NCI-H524 treated with DMSO at 0.1 percent for 48 hours (cell line): Measurements from ENCODE around the gene PKNOX2.

Source experiments
- DNase-seq: peaks from one replicate; lab custom pipeline; 2025; lab: John Stamatoyannopoulos, UW

Gene PKNOX2, protein sequence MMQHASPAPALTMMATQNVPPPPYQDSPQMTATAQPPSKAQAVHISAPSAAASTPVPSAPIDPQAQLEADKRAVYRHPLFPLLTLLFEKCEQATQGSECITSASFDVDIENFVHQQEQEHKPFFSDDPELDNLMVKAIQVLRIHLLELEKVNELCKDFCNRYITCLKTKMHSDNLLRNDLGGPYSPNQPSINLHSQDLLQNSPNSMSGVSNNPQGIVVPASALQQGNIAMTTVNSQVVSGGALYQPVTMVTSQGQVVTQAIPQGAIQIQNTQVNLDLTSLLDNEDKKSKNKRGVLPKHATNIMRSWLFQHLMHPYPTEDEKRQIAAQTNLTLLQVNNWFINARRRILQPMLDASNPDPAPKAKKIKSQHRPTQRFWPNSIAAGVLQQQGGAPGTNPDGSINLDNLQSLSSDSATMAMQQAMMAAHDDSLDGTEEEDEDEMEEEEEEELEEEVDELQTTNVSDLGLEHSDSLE

DNA sequence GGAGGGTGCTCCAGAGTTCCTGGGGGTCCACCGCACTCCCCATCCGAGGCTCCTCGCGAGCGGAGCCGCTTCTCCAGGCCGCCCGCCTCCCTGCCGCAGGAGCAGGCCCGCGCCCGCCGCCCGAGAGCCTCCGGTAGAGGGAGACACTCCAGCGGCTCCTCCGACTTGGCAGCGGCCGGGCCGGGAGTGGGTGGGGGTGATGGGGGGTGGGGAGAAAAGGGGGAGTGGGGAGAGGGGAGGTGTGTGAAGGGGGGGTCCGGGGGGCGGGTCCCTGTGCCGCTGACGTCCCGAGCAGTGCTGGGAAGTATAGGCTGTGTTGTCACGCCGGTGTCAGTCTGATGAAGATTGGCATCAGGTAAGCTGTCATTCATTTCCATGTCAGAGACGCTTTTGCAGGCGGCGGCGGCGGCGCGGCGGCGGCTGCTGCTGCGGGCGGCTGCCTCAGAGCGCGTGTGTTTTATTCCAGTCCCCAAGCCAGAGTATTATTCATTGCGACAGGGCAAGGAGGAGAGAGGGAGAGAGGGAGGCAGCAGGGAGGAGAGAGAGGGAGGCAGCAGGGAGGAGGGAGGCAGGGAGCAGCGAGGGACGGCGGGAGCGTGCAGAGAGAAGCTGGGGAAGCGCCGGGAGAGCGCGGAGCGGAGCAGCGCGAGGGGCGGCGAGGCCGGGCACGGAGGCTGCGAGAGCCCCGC, at the start of gene PKNOX2:
Gene PKNOX2, plus strand, starts transcription at position 330 of the 689 bp plus-strand sequence. CDS start 186,555 bp downstream, outside the sequence.
- DNase-seq: no peak

GRCh38 chr11:125117429-125117828, 47.1 kb upstream of the PKNOX2 start:
- no peak for DNase-seq

DNA sequence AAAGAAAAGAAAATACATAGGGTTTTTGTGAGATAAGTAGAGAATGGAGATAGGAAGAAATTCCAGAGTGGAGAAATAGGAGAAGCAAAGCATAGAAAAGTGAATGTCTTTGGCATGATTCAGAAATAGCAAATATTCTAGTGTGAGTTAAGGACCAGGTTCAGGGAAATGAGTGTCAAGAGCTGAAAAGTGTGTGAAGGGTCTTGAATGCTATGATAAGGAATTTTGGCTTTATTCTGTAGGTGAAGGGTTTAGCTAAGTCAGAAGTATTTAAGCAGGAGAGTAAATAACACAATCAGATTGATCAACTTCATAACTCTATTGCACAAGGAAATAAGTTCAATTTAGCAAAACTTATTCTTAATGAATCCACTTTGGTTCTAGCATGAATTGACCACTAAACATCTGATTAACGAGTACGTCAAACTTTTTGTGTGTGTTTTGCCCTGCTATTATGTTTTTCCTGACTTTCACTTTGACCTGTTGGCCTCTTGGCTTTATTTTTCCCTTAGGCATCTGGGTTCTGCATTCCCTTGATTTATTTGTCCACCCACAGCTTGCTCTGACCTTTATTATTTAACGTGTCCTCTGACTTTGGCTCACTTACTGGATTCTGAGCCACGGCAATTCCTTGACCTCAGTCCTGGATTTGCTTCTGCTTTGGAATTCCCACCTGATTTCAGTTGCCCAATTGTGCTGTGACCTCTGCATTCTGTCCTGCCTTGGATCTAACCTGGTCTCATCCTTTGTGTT, 41.2 kb upstream of the PKNOX2 start:
- no peak for DNase-seq

- no peak for DNase-seq
These were observed 40.5 kb upstream of the PKNOX2 start for GRCh38 chr11:125123947-125124617.

DNA sequence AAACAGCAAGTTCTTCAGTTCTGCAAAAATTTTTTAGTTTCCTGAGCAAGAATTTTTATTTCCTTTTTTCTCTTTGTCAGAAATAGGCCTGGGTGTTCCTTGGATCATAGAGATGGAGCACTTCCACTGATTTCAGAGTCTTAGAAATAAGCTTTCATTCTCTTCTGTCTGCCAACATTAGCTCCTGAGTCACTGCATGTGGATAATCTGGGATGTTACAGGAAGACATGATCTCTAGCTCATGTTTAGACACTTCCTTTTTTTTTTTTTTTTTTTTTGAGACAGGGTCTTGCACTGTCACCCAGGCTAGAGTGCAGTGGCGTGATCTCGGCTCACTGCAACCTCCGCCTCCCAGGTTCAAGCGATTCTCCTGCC, 39.9 kb upstream of the PKNOX2 start:
- DNase-seq: no peak

GRCh38 chr11:125128450-125128849, 36.1 kb upstream of the PKNOX2 start:
- no peak for DNase-seq

DNA sequence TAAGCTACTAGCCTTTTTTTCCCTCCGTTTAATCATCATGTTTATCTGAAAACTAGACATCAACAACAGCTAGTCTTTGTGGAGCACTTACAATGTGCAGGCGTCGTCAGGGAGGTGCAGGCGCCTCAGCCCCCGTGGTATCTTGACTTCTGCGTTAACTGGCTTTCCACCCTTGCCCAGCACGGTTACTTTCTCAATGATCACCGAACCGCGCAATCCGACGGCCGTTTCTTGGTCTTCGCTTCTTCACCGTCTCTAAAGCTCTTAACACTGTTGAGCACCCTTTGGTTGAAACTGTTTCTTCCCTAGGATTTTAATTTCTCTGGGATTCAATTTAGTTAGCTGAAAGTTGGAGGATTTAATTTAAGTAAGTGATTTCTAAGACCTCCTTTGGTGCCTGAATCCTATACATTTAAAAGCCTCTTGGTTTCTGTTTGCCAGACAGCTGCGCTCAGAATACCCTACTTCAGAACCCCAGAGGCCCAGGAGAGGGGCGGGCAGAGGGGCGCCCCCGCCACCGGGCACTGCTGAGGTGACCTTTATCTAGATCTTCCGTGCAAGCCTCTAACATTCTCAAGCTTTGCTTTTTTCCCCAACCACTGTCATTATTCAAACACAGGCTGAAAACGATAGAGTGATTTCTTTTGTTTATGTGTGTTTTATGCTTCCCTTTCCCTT, 35.1 kb upstream of the PKNOX2 start:
- DNase-seq: no peak

DNA sequence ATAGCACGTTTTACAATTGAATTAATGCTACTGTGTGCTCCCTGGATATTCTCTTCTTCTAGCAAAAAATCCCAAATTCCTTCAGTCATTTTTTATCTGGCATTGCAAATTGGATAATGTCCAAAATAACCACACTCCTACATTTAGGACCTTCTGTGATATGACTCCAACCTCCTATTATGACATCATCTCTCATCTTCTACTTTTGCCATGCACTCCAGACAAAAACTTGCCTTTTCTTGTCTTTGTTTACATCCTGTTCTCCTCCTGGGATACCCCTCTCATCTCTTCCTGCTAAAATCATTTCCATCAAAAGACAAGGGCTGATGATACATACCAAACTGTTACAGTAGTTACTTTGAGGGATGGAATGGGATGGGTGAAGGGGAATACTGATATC, 32.5 kb upstream of the PKNOX2 start:
- DNase-seq: no peak

- no peak for DNase-seq
These were observed 32.0 kb upstream of the PKNOX2 start for GRCh38 chr11:125132596-125132995.

GRCh38 chr11:125136001-125136400, 28.6 kb upstream of the PKNOX2 start:
- no peak for DNase-seq

DNA sequence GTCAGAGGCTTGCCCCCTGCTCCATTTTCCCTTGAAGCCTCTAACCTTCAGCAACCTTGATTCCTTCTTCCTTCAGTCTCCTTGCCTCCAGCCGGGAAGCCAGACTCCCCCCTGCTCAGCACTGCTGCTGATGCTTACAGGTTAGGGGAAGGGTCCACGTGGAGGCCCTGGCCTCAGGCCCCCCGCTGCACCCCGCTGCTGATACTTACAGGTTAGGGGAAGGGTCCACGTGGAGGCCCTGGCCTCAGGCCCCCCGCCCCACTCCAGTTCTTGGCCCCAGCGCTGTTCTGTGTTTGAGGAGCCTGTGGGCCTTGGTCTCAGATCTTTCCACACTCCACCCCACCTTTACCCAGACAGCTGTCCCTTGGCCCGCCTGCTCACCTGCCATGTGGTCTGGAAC, 25.6 kb upstream of the PKNOX2 start:
- DNase-seq: no peak

DNA sequence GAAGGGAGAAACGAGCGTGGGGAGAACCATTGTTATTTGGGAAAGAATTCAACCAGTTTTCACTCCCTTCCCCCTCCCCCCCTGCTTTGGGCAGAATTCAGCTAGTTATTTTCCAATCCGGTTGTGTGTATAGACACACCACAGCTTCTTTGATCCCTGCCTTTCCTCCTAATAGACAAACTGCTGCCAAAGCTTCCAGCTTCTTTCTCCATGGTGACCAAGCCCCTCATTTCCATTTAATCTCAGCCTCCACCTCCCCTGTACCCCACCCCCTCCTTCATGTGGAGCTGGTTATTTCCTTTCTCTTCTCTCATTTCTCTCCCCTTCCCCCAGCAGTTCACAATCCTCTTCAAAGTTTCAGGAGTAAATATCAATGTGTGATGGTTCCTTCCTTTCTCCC, 24.8 kb upstream of the PKNOX2 start:
- DNase-seq: no peak

GRCh38 chr11:125140233-125140632, 24.3 kb upstream of the PKNOX2 start:
- no peak for DNase-seq

DNA sequence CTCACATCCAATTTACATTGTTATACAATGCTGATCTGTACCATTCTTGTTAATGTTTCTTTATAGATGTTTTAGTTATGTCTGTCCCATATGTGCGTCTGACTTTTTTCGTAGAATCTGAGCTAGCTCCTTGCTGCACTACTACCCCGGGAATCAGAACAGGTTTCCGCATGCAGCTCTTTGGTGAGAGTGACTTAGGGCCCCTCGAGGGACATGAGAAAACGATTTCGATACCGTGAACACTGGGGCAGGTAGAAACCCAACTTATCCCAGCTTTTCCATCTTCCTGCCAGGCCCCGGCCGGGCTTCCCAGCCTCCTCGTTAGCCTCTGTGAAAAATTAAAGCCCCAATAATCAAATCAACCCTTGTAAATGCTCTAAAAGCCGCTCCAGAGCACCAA, 23.4 kb upstream of the PKNOX2 start:
- DNase-seq: no peak

DNA sequence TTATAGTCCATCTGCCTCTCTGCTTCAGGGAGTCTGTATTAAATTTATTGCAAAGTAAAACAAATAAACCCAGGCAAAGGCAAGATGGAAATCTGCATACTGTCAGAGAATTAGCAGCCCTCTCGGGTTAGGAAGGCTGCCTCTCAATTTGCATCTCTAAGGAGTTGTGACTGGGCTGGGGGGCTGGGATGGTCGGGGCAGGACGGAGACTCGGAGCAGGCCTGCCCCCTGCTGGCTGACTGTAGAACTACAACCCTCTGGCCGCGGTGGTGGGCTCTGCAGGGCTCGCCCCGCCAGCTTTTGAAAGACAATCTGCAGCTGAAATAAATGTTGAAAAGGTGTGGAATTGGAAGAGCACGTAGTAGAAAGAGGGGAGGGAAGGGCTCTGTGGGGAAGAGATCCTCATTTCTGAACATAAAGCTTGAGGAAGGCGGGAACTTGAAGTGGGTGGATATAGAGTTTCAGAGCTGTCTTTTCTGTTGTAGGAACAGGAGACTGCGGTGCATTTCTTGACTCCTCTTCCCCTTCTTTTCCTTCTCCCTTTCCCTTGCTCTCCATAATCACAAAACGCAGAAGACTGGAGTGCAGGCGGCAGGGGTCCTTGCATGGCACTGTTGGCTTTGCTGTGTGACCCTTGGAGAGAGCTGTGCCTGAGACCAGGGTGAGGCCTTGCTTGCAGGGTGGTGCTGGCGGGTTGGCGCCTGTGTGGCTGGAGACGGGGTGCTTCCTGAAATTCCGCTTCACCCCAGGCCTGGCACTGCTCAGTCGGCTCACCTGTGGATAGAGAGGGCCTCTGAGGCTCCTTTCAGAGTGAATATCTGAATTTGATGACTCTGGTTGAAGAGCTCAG, 22.6 kb upstream of the PKNOX2 start:
- no peak for DNase-seq

DNA sequence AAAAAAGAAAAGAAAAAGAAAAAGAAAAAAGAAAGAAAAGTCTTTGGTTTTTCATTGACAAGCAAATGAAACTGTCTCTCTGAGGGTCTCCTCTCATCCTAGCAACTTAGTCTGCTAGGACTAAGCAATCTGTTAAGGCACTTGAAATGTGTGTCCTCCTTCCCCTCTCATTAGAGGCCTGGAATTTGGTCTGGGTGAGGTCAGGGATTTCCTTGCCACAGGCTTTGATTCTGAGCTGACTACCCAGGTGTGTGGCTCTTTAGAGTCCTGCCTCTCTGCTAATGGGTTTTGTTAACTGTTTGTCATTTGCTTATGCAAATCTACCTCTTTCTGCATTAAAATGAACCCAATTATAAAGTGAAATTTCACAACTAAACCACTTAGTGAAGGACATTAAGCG, 18.3 kb upstream of the PKNOX2 start:
- DNase-seq: no peak

DNA sequence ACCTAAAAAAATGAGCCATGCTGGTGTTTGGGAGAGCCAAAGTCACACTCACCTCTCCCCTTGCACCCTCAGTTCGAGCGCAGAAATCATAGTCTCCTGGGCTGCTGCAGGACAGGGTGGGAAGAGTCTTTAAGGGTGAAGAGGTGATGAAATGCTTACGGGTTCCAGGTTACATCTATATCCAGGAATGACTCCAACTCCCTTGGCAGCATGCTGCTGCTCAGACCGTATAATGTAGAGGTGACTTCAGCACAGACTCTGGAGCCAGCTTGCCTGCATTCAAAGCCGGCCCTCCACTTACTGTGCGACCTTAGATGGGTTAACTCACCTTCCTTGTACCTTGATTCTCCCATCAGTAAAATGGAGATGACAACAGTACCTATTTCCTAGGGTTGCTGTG, 17.3 kb upstream of the PKNOX2 start:
- DNase-seq: no peak

DNA sequence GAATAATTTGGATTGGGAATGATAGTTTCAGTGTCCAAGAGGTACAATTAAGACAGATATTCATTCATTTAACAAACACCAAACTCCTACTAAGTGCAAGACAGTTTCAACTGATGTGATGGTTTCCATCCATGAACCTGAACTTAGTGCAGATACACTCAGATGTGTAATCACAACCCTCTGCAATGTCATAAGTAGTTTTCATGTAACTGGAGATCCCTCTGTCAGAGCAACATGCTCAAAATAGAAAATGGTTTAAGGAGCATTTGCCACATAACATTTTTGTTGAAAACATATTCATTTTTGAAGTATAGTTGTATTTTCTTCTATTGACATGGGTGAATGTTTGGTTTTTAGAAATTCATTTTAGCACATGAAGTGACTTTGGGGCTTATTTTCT, 16.5 kb upstream of the PKNOX2 start:
- no peak for DNase-seq

DNA sequence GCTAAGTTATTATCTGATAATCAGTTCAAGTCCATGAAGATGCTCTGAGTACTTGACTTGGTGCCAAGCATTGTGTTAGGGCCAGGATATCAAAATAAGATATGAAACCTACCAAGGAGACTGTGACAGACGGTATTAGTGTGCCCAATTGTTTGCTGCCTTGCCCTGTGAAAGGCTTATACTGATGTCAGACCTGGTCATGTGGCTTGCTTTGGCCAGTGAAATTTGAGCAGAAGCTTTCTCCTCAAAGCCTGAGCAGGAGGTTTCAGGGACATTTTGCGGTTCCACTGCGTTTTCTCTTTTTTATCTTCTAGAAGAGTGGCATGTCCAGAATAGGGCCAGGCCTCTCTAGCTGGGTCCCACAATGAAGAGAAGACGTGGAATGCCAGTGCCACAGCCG, 15.8 kb upstream of the PKNOX2 start:
- no peak for DNase-seq

DNA sequence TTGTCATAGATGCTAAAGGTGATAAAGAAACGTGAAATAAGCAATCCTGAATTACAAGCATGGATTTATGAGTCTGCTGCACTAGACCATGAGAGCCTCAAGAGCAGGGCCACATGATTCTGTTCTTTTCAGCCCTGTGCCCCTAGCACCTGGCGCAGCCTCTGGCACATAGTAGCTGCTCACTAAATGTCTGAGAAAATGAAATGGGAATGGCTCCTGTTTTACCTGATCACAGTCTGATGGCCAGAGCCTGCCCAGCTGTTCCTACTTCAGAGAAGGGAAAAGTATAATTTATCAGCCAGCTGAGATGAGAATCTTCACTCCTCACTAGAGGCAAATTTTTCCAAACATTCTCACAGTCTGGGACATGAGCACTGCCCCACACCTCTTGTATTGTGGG, 10.7 kb upstream of the PKNOX2 start:
- no peak for DNase-seq
